Measurements from ENCODE around the gene MAMDC4.
"Not testable (repeated sequence)": the region's sequence is repeated elsewhere in the genome, so short reads cannot be mapped to it uniquely, and the experiment has no call there.

The MAMDC4 gene

GRCh38 chr9:136851941-136852663 lies at the start of gene MAMDC4:
Gene MAMDC4 (plus strand): TSS chr9:136852346. CDS start chr9:136852417, 71 bp downstream.
- in situ Hi-C loops (cut with MboI; ENCODE audit: low sequenced_read_pairs): no loop called here

- in situ Hi-C loops (cut with MboI; ENCODE audit: low sequenced_read_pairs): not testable (repeated sequence)
Observed at GRCh38 chr9:136803009-136803550, 49.1 kb upstream of the MAMDC4 start.

- in situ Hi-C loops (cut with MboI; ENCODE audit: low sequenced_read_pairs): no loop called here
Observed at GRCh38 chr9:136803551-136804508, 48.3 kb upstream of the MAMDC4 start.

GRCh38 chr9:136804509-136805206 lies 47.5 kb upstream of the MAMDC4 start:
- in situ Hi-C loops (cut with MboI; ENCODE audit: low sequenced_read_pairs): no loop called here

GRCh38 chr9:136805207-136805740 lies 46.9 kb upstream of the MAMDC4 start:
- in situ Hi-C loops (cut with MboI; ENCODE audit: low sequenced_read_pairs): no loop called here

GRCh38 chr9:136806067-136806466 lies 46.1 kb upstream of the MAMDC4 start:
- in situ Hi-C loops (cut with MboI; ENCODE audit: low sequenced_read_pairs): no loop called here

GRCh38 chr9:136806631-136807201 lies 45.4 kb upstream of the MAMDC4 start:
- in situ Hi-C loops (cut with MboI; ENCODE audit: low sequenced_read_pairs): no loop called here

GRCh38 chr9:136807281-136808074 lies 44.7 kb upstream of the MAMDC4 start, which contains the start of gene RABL6:
Gene RABL6 (plus strand): TSS chr9:136807948. CDS start chr9:136808197, 249 bp downstream.
- in situ Hi-C loops (cut with MboI; ENCODE audit: low sequenced_read_pairs): no loop called here

GRCh38 chr9:136808075-136808805 lies 43.9 kb upstream of the MAMDC4 start:
- in situ Hi-C loops (cut with MboI; ENCODE audit: low sequenced_read_pairs): no loop called here

GRCh38 chr9:136808806-136809158 lies 43.4 kb upstream of the MAMDC4 start:
- in situ Hi-C loops (cut with MboI; ENCODE audit: low sequenced_read_pairs): no loop called here

GRCh38 chr9:136814725-136815421 lies 37.3 kb upstream of the MAMDC4 start:
- in situ Hi-C loops (cut with MboI; ENCODE audit: low sequenced_read_pairs): no loop called here

- in situ Hi-C loops (cut with MboI; ENCODE audit: low sequenced_read_pairs): no loop called here
Observed at GRCh38 chr9:136815422-136815782, 36.7 kb upstream of the MAMDC4 start.

GRCh38 chr9:136820971-136821825 lies 30.9 kb upstream of the MAMDC4 start:
- in situ Hi-C loops (cut with MboI; ENCODE audit: low sequenced_read_pairs): no loop called here

- in situ Hi-C loops (cut with MboI; ENCODE audit: low sequenced_read_pairs): no loop called here
Observed at GRCh38 chr9:136821826-136822544, 30.2 kb upstream of the MAMDC4 start.

- in situ Hi-C loops (cut with MboI; ENCODE audit: low sequenced_read_pairs): no loop called here
Observed at GRCh38 chr9:136823136-136824046, 28.8 kb upstream of the MAMDC4 start.
